Epithelial cell of proximal tubule (primary cell): Measurements from ENCODE around the gene ERC2. TPM values are rescaled to one million over a fixed set of nuclear protein-coding genes. Genes with fewer than 3 reads are reported as not detected.

Experiments used
- DNase-seq: peaks from one replicate; pipeline ENCODE4 v3.0.0-alpha.2; 2011; ENCODE audit warnings: low read depth
- H3K4me3 ChIP-seq: 2 replicates; pipeline ENCODE4 v1.5.1; 2011; ENCODE audit warnings: low read depth, mild to moderate bottlenecking, low read length
- total RNA-seq: library from RNA; depleted of rRNA; stranded (reverse); fragments of >200 nt; gene quantifications from 2 replicates; pipeline ENCODE4 v1.2.3, GENCODE V29; 2015
- TF ChIP-seq, protein P1 (sequence below): conservative IDR thresholded peaks from 2 replicates; pipeline ENCODE4 v1.5.1; 2012; ENCODE audit warnings: low read depth, mild to moderate bottlenecking, low read length

ERC2 gene
- total RNA-seq, 1 donor from 2014 or later: 2.7 TPM

DNA sequence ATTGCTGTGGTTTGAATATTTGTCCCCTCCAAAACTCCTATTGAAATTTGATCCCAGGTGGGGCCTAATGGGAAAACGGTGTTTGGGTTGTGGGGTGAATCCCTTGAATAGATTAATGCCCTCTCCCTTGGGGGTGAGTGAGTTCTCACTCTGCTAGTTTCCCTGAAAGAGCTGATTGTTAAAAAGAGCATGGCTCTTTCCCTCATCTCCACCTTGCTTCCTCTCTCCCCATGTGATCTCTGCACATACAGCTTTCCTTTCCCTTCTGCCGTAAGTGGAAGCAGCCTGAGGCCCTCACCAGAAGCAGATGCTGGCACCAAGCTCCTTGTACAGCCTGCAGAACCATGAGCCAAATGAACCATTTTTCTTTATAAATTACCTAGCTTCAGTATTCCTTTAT is 586.3 kb downstream of the ERC2 start:
- H3K4me3 ChIP-seq: no peak overlapping the region
- TF ChIP-seq, protein P1, sequence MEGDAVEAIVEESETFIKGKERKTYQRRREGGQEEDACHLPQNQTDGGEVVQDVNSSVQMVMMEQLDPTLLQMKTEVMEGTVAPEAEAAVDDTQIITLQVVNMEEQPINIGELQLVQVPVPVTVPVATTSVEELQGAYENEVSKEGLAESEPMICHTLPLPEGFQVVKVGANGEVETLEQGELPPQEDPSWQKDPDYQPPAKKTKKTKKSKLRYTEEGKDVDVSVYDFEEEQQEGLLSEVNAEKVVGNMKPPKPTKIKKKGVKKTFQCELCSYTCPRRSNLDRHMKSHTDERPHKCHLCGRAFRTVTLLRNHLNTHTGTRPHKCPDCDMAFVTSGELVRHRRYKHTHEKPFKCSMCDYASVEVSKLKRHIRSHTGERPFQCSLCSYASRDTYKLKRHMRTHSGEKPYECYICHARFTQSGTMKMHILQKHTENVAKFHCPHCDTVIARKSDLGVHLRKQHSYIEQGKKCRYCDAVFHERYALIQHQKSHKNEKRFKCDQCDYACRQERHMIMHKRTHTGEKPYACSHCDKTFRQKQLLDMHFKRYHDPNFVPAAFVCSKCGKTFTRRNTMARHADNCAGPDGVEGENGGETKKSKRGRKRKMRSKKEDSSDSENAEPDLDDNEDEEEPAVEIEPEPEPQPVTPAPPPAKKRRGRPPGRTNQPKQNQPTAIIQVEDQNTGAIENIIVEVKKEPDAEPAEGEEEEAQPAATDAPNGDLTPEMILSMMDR: no peak
- DNase-seq: no peak

DNA sequence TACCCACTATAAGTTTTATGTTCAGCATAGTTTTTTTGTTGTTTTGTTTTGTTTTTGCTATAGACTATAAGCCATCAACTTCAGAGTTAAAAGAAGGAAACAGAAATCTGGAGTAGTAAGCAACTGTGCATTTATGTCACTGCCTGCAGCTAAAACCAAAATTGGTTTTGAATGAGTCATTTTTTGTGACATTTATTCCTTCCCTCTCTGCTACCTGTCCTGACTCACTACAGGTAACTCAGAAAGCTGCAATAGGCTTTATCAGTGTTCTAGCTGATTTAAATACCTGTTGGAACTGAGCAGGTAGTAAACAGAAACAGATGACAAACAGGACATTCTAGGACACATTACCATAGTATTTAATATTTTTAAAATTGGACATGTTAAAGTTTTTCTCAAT is 587.9 kb downstream of the ERC2 start:
- TF ChIP-seq, protein P1: no peak
- no peak overlapping the region for H3K4me3 ChIP-seq
- no peak for DNase-seq

DNA sequence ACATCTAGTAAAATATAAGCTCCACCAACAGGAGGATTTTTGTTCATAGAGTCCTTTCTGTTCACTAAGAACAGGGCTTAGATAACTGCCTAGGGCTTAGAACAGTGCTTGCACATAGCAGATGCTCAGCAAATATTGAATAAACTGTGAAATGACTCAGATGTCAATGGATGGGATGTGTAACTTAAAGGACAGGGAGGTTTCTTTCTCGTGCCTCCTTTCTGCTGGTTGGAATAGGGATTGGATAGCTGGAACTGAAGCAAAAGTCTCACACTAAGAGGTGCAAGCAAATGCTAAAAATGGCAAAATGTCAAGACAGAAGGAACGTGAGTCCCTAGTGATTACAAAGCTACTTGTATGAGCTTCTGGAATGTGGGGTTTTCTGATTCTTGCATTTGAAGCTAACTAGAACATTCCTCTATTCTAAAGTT is 588.4 kb downstream of the ERC2 start:
- DNase-seq: peak; percentile 13
- TF ChIP-seq, protein P1: no peak
- no peak overlapping the region for H3K4me3 ChIP-seq

DNA sequence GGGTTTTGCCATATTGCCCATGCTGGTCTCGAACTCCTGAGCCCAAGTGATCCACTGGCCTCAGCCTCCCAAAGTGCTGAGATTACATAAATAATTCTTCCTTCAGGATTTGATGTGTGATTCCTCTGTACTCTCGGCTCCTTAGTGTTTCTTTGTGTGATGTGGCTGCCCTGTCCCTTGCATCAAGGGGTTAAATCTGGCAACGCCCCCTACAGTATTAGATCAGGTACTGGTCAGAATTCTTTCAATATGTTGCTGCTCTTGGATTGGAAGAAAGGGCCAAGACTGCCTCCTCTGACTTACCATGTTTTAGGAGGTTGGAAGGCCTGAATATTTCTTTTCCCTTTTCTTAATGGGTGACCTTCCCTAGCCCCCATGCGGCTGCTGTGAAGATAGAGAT is 590.6 kb downstream of the ERC2 start:
- DNase-seq: no peak
- no peak overlapping the region for H3K4me3 ChIP-seq
- TF ChIP-seq, protein P1: peak; percentile 13

DNA sequence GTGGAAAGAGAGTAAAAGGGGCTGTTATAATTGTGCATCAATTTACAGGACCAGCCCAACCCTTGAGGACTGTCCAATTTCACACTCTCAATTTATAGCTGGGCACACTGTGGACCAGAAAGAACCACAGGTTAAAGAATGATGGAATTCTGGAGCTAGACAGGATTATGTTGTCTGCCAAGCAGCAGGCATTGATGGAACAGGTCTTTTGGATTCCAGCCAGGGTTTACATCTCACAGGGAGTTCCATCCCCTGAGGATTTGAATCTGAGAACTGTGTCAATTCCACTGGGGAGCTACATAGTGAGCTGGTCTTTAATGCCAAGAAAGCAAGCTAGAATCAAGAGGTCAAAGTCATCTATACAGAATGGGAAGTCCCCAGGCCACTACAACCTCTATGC is 591.7 kb downstream of the ERC2 start:
- H3K4me3 ChIP-seq: no peak overlapping the region
- no peak for DNase-seq
- TF ChIP-seq, protein P1: no peak

DNA sequence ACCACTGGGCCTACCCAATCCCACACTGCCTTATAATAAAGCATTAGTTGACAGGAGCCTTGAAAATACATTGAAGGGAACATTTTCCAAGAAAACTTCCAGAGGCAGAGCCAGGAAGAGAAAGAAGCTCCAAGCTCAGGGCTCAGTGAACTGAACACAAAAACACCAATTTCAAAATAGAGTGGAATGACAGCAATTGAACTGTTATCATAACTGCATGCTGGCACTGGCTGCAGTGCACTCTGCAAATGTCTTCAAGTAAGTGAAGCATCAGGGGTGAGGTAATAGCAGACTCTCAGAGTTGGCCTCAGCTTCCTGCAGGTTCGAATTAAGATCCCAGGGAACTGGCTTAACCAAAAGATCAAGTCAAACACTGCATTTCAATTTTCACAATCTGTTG is 593.2 kb downstream of the ERC2 start:
- TF ChIP-seq, protein P1: no peak
- H3K4me3 ChIP-seq: no peak overlapping the region
- DNase-seq: no peak

DNA sequence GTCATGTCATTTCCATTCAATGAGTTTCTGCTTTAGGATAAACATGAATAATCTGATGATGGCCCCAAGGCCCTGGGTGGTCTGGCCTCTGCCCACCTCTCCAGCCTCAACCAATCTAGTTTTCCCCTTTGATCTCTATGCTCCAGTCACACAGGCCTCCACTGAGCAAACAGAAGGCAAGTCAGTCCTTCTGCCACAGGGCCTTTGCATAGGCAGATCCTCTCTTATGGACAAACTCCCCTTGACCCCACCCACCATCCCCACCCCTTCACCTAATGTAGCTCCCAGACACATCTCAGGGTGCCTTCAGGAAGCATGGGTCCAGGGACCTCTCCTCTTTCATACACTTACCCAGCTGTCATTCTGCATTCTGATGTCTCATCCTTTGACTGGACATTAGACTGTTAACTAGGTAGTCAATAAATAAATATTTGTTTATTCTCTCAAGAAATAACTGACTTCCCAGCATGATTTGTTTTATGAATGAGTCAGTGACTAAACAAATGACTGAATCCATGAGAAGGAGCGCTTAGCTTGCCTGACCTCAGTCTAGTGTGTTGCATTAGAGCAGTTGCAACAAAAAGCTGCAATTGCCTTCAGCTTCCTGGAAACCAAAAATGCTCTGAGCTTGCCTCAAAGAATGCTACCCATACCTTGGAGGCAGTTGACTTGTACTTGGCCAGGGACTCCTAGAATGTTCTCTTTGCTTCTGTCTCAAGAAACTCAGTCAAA is 594.6 kb downstream of the ERC2 start:
- peak; percentile 13 for DNase-seq

More for the DNA sequence above, 594.6 kb downstream of the ERC2 start:
- TF ChIP-seq, protein P1: no peak
- H3K4me3 ChIP-seq: no peak overlapping the region
